Subcutaneous adipose tissue (tissue), 4 donors: ENCODE results near the gene RPS6KL1. TPM values are rescaled to one million over a fixed set of nuclear protein-coding genes. Genes with fewer than 3 reads are reported as not detected.

ENCODE experiments used
- CTCF ChIP-seq: fragments of 450-650 bp; IDR thresholded peaks from one replicate; pipeline ENCODE4 v1.5.1; 2016; ENCODE audit warnings: low read depth, mild to moderate bottlenecking, control low read depth, antibody characterized with exemption, moderate library complexity
- total RNA-seq, 4 donors: library from RNA; depleted of rRNA; stranded (reverse); fragments of >200 nt; gene quantifications; one replicate each; pipeline ENCODE4 v1.1.0, GENCODE V29; 2016

RPS6KL1 gene
- total RNA-seq, 4 donors from 2014 or later, result 1.1 to 13.6 (median 3.7) TPM

DNA sequence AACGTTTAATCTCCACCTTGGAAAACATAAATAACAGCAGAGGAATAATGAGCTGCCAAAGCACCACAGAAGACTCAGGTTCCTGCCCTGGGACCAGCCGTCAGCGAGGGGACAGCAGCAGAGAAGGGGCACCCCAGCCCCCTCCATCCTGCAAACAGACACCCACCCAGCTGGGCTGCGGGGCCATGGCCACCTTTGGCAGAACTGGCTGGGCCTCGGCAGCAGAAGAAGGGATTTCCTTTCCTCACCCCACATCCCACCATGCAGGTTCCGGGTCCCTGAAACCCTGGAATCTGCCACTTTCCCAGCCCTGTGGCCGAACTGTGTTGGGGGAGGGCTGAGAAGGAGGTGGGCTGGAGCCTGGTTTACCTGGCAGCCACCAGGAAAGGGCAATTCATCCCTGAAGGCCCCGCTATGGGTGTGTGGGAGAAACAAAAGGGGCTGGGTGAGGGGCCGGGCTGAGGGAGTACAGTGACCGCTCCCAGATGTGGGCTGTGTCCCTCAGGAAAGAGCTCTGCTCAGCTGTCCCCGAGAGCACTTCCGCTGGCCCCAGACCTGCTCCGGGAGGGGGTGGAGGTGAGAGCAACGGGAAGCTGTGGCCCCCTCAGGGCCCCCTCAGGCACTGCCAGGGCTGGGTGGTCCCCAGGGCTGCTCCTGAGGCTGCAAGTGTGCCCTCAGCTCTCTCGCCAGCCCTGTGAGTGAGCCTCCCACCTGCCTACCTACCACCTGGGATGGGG is 28.6 kb upstream of the RPS6KL1 start:
- TF ChIP-seq CTCF, result no peak

- TF ChIP-seq CTCF, result no peak
Observed at GRCh38 chr14:74950795-74951442, 27.9 kb upstream of the RPS6KL1 start.

GRCh38 chr14:74949859-74950573 is 27.0 kb upstream of the RPS6KL1 start:
- no peak for TF ChIP-seq CTCF

DNA sequence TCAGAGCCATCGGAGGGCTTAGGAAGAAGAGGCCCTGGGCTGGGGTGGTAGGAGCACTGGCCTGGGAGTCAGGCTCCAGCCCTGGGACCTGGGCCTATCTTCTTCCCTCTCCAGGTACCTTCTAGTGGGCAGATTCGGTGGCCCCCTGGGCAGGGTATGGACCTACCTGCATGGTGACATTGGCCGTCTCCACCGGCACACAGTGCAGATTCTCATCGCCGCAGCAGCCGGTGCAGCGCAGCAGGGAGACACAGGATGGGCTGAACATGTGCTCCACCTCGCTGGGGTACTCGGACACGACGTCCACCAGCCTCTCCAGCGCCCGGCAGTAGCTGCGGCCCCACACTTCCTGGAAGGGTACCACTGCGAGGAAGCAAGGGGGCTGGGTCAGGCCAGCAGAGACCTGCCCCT is 26.1 kb upstream of the RPS6KL1 start:
- no peak for TF ChIP-seq CTCF

GRCh38 chr14:74948228-74949175 is 25.4 kb upstream of the RPS6KL1 start:
- TF ChIP-seq CTCF, result no peak

DNA sequence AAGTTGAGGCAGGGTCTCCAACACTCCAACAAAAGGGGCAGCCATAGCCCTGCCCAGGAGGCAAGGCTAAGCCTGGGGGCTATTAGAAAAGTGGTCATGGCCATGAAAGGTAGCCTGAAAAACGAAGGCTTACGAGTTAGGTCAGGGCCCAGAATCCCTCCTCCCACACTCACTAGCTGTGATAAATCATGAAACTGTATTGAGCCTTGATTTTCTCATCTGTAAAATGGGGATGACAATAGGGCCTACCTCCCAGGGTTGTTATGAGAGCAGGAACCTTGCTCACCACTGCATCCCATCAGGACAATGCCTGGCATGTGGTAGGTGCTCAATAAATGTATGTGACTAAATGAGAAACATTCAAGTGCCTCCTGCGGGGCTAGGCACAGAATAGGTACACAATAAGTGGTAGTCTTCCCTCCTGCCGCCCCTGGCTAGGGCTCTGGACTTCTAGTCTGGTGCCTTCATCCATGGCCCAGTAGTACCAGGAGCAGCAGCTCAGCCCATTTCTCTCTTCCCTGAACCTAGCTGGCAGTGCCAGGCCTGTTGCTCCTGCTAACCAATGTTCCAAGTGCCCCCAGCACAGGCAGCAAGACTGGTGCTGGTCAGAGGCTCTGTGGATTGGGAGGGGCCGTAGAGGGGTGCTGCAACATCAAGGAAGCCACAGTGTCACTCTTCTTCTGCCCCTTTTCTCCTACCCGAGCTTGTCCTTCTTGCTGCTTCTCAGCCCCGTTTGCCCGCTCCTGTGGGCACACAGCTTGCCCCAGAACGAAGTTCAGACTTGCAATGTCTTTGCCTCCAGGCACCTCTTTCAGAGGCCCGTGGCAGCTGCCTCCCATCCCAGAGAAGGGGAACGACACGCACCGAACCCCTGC is 24.5 kb upstream of the RPS6KL1 start:
- no peak for TF ChIP-seq CTCF
